PC-9 (cell line): Measurements from ENCODE around the gene ADAMTS19. TPM values are rescaled to one million over a fixed set of nuclear protein-coding genes. Genes with fewer than 3 reads are reported as not detected.
"Not testable (repeated sequence)": the region's sequence is repeated elsewhere in the genome, so short reads cannot be mapped to it uniquely, and the experiment has no call there.

Experiments used
- BruUV-seq: library from RNA; stranded (reverse); fragments of 400-500 nt; replicated peaks from 2 replicates; lab custom pipeline; 2021; lab: Mats Ljungman, UMichigan
- CTCF ChIA-PET: fragments of 300-600 bp; sonication (Branson Sonifier 250); formaldehyde crosslinking; loops from one replicate; lab custom pipeline; 2022; ENCODE audit warnings: antibody characterized with exemption; lab: Charles Lee
- POLR2A ChIA-PET: fragments of 300-600 bp; sonication (Branson Sonifier 250); formaldehyde crosslinking; loops from one replicate; lab custom pipeline; 2022; ENCODE audit warnings: antibody characterized with exemption; ENCODE audit not compliant: unreplicated experiment; lab: Charles Lee
- DNase-seq, 2 experiments: peaks; one replicate each; pipeline versions ENCODE4 v3.0.0 to v3.0.0-alpha.2; 2015 to 2022; ENCODE audit warnings: mixed read lengths in 1 of 2
- H2AFZ ChIP-seq: fragments of 200-600 bp; sonication (generic); 2 replicates; pipeline ENCODE4 v1.8.1; 2017; ENCODE audit warnings: antibody characterized with exemption
- H3F3A ChIP-seq: fragments of 200-600 bp; sonication (generic); 2 replicates; pipeline ENCODE4 v1.8.1; 2017; ENCODE audit warnings: antibody characterized with exemption, mild to moderate bottlenecking, low read depth; ENCODE audit not compliant: insufficient read depth
- H3K27ac ChIP-seq: fragments of 200-600 bp; sonication (generic); 2 replicates; pipeline ENCODE4 v1.6.1; 2016; ENCODE audit warnings: mixed run types
- H3K27me3 ChIP-seq: fragments of 200-600 bp; sonication (generic); 2 replicates; pipeline ENCODE4 v1.6.1; 2016; ENCODE audit warnings: low read depth, mixed run types; ENCODE audit not compliant: insufficient read depth
- H3K36me3 ChIP-seq: fragments of 200-600 bp; sonication (generic); 2 replicates; pipeline ENCODE4 v1.6.1; 2016; ENCODE audit warnings: low read depth, mixed run types
- H3K4me1 ChIP-seq: fragments of 200-600 bp; sonication (generic); replicated peaks from 2 replicates; pipeline ENCODE4 v1.6.1; 2016; ENCODE audit warnings: mixed run types; ENCODE audit not compliant: insufficient read depth
- H3K4me2 ChIP-seq: fragments of 200-600 bp; sonication (generic); 2 replicates; pipeline ENCODE4 v1.6.1; 2017; ENCODE audit warnings: mixed run types
- H3K4me3 ChIP-seq: fragments of 200-600 bp; sonication (generic); 2 replicates; pipeline ENCODE4 v1.6.1; 2016; ENCODE audit warnings: mixed run types
- H3K79me2 ChIP-seq: fragments of 200-600 bp; sonication (generic); 2 replicates; pipeline ENCODE4 v1.6.1; 2017; ENCODE audit warnings: low read depth, mixed run types
- H3K9me2 ChIP-seq: fragments of 200-600 bp; sonication (generic); 2 replicates; pipeline ENCODE4 v1.8.1; 2017; ENCODE audit warnings: mild to moderate bottlenecking; ENCODE audit not compliant: insufficient read depth
- H3K9me3 ChIP-seq: fragments of 200-600 bp; sonication (generic); 2 replicates; pipeline ENCODE4 v1.8.1; 2016; ENCODE audit warnings: low read depth; ENCODE audit not compliant: insufficient read depth
- H4K20me1 ChIP-seq: fragments of 200-600 bp; sonication (generic); 2 replicates; pipeline ENCODE4 v1.8.1; 2017; ENCODE audit not compliant: insufficient read depth
- CTCF ChIP-seq: fragments of 200-600 bp; sonication (generic); conservative IDR thresholded peaks from 2 replicates; pipeline ENCODE4 v1.6.1; 2017; ENCODE audit warnings: mixed run types, antibody characterized with exemption, mild to moderate bottlenecking, moderate library complexity
- EZH2 ChIP-seq: fragments of 200-600 bp; sonication (generic); IDR thresholded peaks from 2 replicates; pipeline ENCODE4 v1.8.0; 2017; ENCODE audit warnings: antibody characterized with exemption, low read depth
- intact Hi-C: fragments of 100-400 bp; cut with micrococcal nuclease; formaldehyde crosslinking; loops from one replicate; pipeline ENCODE4 v1.10.0; 2022; ENCODE audit not compliant: unreplicated experiment
- total RNA-seq: library from RNA; stranded (reverse); gene quantifications from 2 replicates; pipeline ENCODE4 v1.2.3, GENCODE V29; 2021

Gene ADAMTS19
- total RNA-seq, 1 experiment from 2014 or later, result not detected

- no peaks in the 10 kb centered on the region for H3K4me1 ChIP-seq
- no peak overlapping the region for H3K4me2 ChIP-seq
- no peaks in the 10 kb centered on the region for H4K20me1 ChIP-seq
- no peak overlapping the region for H2AFZ ChIP-seq
- H3K79me2 ChIP-seq, result no peaks in the 10 kb centered on the region
- no peak for TF ChIP-seq EZH2
- TF ChIP-seq CTCF, result no peak
- DNase-seq, result no peak
- H3K27ac ChIP-seq, result no peak overlapping the region
- H3K27me3 ChIP-seq, result no peaks in the 10 kb centered on the region
- H3K4me3 ChIP-seq, result no peak overlapping the region
- CTCF ChIA-PET, result no interaction called here
- POLR2A ChIA-PET, result no interaction called here
- no peaks in the 10 kb centered on the region for H3F3A ChIP-seq
- BruUV-seq, result no TSS peak
- no peaks in the 10 kb centered on the region for H3K9me3 ChIP-seq
- no peaks in the 10 kb centered on the region for H3K9me2 ChIP-seq
- H3K36me3 ChIP-seq, result no peaks in the 10 kb centered on the region
- intact Hi-C loops, result no loop called here
Measured at GRCh38 chr5:129425031-129425430, 35.1 kb upstream of the ADAMTS19 start.

- Histone ChIP-seq H3F3A (no peaks in the 10 kb centered on the region), H3K27me3 (no peaks in the 10 kb centered on the region), H3K9me3 (no peaks in the 10 kb centered on the region), H2AFZ (no peak overlapping the region), H3K4me2 (no peak overlapping the region), H3K79me2 (no peaks in the 10 kb centered on the region), H3K27ac (no peak overlapping the region), H3K9me2 (no peaks in the 10 kb centered on the region), H3K4me1 (no peaks in the 10 kb centered on the region), H4K20me1 (no peaks in the 10 kb centered on the region), H3K36me3 (no peaks in the 10 kb centered on the region), H3K4me3 (no peak overlapping the region)
- POLR2A ChIA-PET, result no interaction called here
- no peak for TF ChIP-seq CTCF
- no peak for TF ChIP-seq EZH2
- intact Hi-C loops, result no loop called here
- CTCF ChIA-PET, result no interaction called here
- no TSS peak for BruUV-seq
- no peak for DNase-seq
Measured at GRCh38 chr5:129426071-129426470, 34.0 kb upstream of the ADAMTS19 start.

GRCh38 chr5:129428636-129429035 is 31.5 kb upstream of the ADAMTS19 start:
- DNase-seq, intact Hi-C loops, H3K9me3 ChIP-seq, H3K27me3 ChIP-seq, H3F3A ChIP-seq, H3K27ac ChIP-seq, H3K36me3 ChIP-seq, H3K4me1 ChIP-seq, CTCF ChIA-PET, H4K20me1 ChIP-seq, H3K4me2 ChIP-seq, H3K4me3 ChIP-seq, H3K9me2 ChIP-seq, H2AFZ ChIP-seq, BruUV-seq, POLR2A ChIA-PET, H3K79me2 ChIP-seq: not testable (repeated sequence)

GRCh38 chr5:129431406-129431805 is 28.7 kb upstream of the ADAMTS19 start:
- Histone ChIP-seq H3K4me1 (no peaks in the 10 kb centered on the region), H3K4me2 (no peak overlapping the region), H3K9me2 (no peaks in the 10 kb centered on the region), H2AFZ (no peak overlapping the region), H3K27me3 (no peaks in the 10 kb centered on the region), H3K4me3 (no peak overlapping the region), H3K36me3 (no peaks in the 10 kb centered on the region), H3K79me2 (no peaks in the 10 kb centered on the region), H3K27ac (no peak overlapping the region), H4K20me1 (no peaks in the 10 kb centered on the region), H3K9me3 (no peaks in the 10 kb centered on the region), H3F3A (no peaks in the 10 kb centered on the region)
- intact Hi-C loops, result no loop called here
- DNase-seq, result no peak
- CTCF ChIA-PET, result no interaction called here
- no TSS peak for BruUV-seq
- POLR2A ChIA-PET, result interaction anchor here (0.7 kb wide), 1 partner anchor 9 kb away, joined by 3 read pairs; no protein-coding TSS in a partner anchor
- TF ChIP-seq EZH2 (no peak), CTCF (no peak)
